NCI-H446 treated with DMSO at 0.1 percent for 48 hours (cell line): Measurements from ENCODE around the gene C1orf94.
"Not testable (repeated sequence)": the region's sequence is repeated elsewhere in the genome, so short reads cannot be mapped to it uniquely, and the experiment has no call there.

Experiments used
- DNase-seq: peaks from one replicate; lab custom pipeline; 2025; lab: John Stamatoyannopoulos, UW

The C1orf94 gene

DNA sequence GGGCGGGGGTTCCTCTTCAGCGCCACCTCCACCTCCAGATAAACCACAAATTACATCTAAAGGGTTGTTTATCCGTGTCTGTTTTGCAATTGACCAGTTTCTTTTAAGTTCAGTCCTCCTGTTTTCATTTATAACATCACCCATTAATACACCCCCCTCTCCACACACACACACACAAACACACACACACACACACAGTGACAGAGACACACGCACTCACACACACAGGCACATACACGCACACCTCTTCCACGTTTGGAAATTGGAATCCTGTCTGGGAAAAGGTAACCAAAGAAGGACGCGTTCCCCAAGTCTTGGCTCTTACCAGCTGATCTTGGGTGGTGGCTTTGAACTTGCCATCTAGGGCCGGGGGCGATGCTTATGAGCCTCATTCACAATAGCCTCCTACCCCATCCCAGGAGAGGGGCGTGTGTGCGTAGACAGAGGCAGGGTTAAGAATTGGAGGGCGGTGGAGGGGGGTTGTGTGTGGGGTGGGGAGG, 11.2 kb upstream of the C1orf94 start:
- no peak for DNase-seq

- no peak for DNase-seq
Observed at GRCh38 chr1:34166191-34166624, 10.5 kb upstream of the C1orf94 start.

DNA sequence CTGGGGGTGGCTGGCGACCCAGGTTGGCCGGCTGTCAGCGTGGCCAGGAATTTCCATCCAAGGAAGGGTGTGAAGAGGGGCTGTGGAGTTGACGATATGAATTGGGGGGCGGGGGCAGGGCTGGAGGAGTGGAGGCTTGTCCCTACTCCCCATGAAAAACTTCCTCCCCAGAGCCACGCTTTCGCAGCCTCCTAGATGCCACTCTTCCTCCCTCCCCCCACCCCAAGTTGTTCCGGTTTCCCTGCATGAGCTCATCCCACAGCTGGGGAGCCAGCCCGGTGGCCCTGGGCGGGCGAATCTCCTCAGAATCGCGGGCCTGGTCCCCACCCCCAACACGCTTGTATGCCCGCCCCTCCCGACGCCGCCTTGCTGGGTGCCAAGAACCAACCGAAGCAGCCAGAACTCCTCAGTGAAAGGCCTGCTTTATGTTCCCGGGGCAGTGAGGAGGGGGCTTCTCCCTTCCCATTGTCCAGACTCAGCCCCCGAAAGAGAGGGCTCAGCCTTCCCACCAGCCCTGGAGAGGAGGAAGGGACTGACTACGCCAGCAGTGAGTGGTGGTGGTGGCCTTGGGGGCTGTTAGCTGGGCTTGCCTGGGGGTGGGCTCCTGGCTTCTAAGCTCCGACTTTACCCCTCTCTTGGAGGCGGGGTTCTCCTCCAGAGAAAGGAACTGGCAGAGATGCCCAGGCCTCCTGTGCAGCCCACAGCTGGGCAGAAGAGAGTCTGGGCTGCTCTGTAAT, 9.9 kb upstream of the C1orf94 start:
- DNase-seq, result no peak

DNA sequence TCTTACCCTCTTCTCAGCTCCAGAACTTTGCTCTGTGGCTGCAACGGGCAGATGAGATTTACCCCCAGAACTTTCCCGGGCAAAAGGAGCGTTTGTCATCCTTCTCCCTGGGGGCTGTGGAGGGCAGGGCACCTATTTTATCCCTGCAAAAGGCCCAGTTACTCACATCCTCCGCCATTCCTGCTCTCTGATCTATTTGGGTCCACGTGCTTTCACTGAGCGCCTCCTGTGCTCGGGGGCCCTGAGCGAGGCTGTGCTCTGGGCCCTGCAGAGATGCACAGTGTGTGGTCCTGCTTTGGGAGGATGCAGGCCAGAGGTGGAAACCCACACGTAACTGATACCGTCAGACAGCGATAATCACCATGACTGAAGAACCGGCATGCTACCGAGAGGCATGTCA, 9.3 kb upstream of the C1orf94 start:
- no peak for DNase-seq

DNA sequence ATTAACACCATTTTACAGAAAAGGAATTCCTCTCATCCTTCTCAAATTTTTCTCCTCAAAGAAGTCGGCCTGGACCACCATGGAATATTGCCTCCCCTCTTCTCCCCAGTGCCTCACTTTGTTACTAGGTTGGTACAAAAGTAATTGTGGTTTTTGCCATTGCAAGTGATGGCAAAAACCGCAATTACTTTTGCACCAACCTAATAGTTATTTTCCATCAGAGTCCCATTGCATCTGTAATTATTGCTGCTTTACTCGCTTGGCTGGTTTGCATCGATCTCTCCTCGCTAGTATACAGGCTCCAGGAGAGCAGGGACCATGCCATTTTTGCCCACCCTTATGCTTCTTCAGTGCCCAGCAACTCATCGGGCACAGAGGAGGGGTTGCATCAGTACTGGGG, 963 bp upstream of the C1orf94 start:
- no peak for DNase-seq

- no peak for DNase-seq
Observed at GRCh38 chr1:34178072-34178471, 1.4 kb downstream of the C1orf94 start.

DNA sequence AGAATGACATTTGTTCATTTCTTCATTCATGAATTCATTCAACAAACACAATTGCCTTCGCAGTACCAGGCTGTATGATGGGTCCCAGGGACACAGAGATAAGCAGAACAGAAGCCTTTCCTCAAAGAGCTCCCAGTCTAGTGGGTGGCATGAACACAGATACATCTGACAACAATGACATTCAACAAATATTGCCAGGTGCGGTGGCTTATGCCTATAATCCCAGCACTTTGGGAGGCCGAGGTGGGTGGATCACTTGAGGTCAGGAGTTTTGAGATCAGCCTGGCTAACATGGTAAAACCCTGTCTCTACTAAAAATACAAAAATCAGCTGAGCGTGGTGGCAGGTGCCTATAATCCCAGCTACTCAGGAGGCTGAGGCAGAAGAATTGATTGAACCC, 6.7 kb downstream of the C1orf94 start:
- DNase-seq, result not testable (repeated sequence)

DNA sequence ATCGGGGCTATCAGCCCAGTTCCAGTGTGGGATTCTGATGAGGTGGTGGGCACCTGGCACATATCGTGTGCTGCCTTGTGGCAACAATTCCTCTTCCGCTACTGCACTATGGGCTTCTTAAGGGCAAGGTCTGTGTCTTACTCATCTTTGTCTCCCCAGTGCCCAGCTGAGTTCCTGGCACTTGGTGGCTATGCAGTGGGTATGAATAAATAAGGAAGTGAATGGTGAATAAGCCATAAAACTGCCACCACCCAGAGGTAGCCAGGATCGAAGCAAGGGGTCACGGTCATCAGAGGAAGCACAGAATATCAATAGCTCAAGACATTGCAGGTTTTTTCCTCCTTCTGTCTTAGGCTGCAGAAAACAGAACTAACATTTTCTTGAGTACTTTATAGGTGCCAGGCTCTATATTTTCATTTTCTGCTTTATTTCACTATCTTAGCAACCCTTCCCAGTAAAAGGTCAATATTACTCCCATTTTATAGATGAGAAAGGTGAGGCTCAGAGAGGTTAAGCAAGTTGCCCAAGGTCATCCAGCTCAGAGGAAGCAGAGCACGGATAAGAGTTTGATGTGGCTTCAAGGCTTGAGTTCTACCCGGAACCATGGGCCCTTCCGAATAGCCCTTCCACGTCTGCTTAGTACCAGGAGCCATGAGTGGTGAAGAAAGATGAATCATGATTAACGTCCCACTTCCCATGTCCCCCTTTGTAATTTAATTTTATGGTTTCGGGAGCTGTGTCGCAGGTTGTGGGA, 10.2 kb downstream of the C1orf94 start:
- no peak for DNase-seq

GRCh38 chr1:34188418-34188817, 11.7 kb downstream of the C1orf94 start:
- no peak for DNase-seq

- no peak for DNase-seq
Observed at GRCh38 chr1:34188985-34189384, 12.3 kb downstream of the C1orf94 start.

DNA sequence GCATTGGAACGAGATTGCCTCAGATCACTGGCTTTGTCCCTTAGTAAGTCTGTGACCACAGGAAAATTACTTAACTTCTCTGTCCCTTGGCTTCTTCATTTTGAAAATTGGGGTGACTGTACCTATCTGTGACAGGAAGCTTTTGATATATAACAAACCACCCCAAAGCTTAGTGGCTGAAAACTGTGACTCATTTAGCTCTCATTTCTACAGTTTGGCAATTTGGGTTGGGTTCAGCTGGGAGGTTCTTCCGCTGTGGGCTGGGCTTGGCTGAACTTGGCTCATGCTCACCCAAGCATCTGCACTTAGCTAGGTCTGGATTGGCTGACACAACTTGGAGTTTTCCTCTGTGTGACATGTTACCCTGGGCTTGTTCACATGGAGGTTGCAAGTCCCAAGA, 14.0 kb downstream of the C1orf94 start:
- DNase-seq, result no peak

DNA sequence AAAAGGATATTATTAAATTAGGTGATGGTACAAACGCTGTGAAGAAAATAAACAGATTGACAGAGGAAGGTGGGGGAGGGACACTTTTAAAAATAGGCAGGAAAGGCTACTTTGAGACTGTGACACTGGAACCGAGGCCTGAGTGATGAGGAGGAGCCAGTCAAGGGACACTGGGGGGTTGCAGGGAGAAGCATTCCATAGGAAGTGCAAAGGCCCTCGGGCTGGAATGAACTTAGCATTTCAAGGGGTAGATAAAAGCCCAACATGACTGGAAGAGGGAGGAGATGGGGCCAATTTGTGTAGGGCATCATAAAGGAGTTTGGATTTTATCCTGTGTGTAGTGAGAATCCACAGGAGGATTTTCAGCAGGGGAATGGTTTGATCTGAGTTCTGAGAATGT, 15.9 kb downstream of the C1orf94 start:
- DNase-seq, result no peak

DNA sequence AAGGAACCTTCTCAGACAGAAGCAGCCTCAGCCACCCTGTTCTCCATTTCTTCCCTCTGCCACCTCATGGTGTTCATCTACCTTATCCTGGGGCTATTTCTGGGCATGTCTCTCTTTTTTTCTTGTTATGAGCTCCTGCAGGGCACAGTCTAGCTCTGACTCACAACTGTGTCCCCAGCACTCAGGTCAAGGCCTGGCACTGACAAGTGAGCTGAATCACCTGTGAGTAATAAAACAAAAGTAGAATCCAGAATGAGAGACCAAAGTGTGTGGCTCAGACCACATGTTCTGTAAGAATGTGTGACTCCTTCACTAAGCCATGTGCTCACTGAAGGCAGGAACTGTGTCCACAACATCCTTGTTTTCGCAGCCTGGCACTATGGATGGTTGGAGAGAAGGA, 23.2 kb downstream of the C1orf94 start:
- no peak for DNase-seq

- DNase-seq, result no peak
Observed at GRCh38 chr1:34212673-34213072, 36.0 kb downstream of the C1orf94 start.

DNA sequence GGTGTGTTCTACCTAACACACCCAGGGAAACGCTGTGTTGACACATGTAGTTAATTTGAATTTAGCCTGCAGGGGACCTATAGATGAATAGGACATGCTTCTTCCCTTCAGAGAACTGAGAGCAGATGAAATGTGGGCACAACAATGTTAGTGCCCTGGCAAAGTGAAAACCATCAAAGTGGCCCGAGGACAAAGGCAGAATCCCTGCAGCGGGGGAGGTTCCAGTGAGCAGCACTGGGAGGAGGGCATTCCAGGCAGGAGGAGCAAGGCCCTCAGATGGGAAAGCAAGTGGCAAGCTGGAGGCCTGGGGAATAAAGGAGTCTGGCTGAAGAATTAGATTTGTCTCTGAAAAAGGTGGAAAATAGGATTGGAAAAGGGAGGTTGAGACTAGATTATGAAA, 37.2 kb downstream of the C1orf94 start:
- no peak for DNase-seq

- no peak for DNase-seq
Observed at GRCh38 chr1:34231441-34231840, 54.7 kb downstream of the C1orf94 start.

- no peak for DNase-seq
Observed at GRCh38 chr1:34235594-34235993, 58.9 kb downstream of the C1orf94 start.

GRCh38 chr1:34236089-34236488, 59.4 kb downstream of the C1orf94 start:
- DNase-seq, result no peak

GRCh38 chr1:34237151-34237815, 60.6 kb downstream of the C1orf94 start:
- DNase-seq, result no peak

- DNase-seq, result no peak
Observed at GRCh38 chr1:34245967-34246366, 69.3 kb downstream of the C1orf94 start.

DNA sequence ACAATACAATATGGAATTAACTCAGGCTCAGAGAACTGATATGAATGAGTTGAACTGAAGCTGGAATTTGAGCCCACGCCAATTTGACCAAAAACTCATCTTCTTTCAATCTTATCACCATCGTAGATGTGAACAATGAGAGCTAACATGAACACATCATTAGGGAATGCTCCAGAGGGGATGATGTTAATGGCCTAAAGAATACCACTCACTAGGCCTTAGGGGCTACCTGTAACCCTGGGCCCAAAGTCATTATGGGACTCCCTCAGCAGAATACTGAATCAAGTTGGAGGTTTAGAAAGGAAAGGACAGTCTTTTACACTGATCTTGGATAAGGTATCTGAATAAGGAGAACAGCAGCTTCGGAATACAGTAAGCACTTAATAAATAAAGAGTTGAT, 73.6 kb downstream of the C1orf94 start:
- DNase-seq, result no peak

- DNase-seq, result no peak
Observed at GRCh38 chr1:34262023-34262853, 85.5 kb downstream of the C1orf94 start.
